H9 (cell line): ENCODE data around the gene CALN1. TPM values are rescaled to one million over a fixed set of nuclear protein-coding genes. Genes with fewer than 3 reads are reported as not detected.

Experiments used
- DNase-seq: peaks from one replicate; pipeline ENCODE4 v3.0.0-alpha.2; 2017
- H2AFZ ChIP-seq: one replicate; pipeline ENCODE4 v1.6.1; 2013; ENCODE audit warnings: mild to moderate bottlenecking, low read length, control low read depth, moderate library complexity
- H2AK5ac ChIP-seq: 2 replicates; pipeline ENCODE4 v1.6.1; 2013; ENCODE audit warnings: low read length, control low read depth, mixed read lengths; ENCODE audit not compliant: insufficient read length
- H2BK120ac ChIP-seq: one replicate; pipeline ENCODE4 v1.6.1; 2013; ENCODE audit warnings: low read depth, mild to moderate bottlenecking, low read length, control low read depth, inconsistent platforms; ENCODE audit not compliant: poor library complexity, severe bottlenecking
- H2BK12ac ChIP-seq: 2 replicates; pipeline ENCODE4 v1.6.1; 2013; ENCODE audit warnings: low read length, control low read depth, mixed read lengths, low read depth; ENCODE audit not compliant: insufficient read length
- H2BK15ac ChIP-seq: 2 replicates; pipeline ENCODE4 v1.6.1; 2013; ENCODE audit warnings: low read depth, low read length, control low read depth
- H2BK20ac ChIP-seq: one replicate; pipeline ENCODE4 v1.6.1; 2013; ENCODE audit warnings: low read depth, mild to moderate bottlenecking, low read length, control low read depth, inconsistent platforms; ENCODE audit not compliant: poor library complexity, severe bottlenecking
- H2BK5ac ChIP-seq: 2 replicates; pipeline ENCODE4 v1.6.1; 2013; ENCODE audit warnings: low read length, control low read depth, mixed read lengths; ENCODE audit not compliant: insufficient read length
- H3K14ac ChIP-seq: 2 replicates; pipeline ENCODE4 v1.6.1; 2013; ENCODE audit warnings: low read length, control low read depth; ENCODE audit not compliant: insufficient read depth
- H3K18ac ChIP-seq: 2 replicates; pipeline ENCODE4 v1.6.1; 2013; ENCODE audit warnings: low read depth, mild to moderate bottlenecking, mixed read lengths, low read length, control low read depth; ENCODE audit not compliant: insufficient read length
- H3K23ac ChIP-seq: 2 replicates; pipeline ENCODE4 v1.6.1; 2013; ENCODE audit warnings: low read length, control low read depth, mixed read lengths, low read depth; ENCODE audit not compliant: insufficient read length
- H3K23me2 ChIP-seq: 2 replicates; pipeline ENCODE4 v1.6.1; 2013; ENCODE audit warnings: low read depth, mild to moderate bottlenecking, mixed read lengths, low read length, control low read depth; ENCODE audit not compliant: insufficient read length, poor library complexity, severe bottlenecking
- H3K27ac ChIP-seq: 2 replicates; pipeline ENCODE4 v1.5.1; 2013; ENCODE audit warnings: low read length, control low read depth, mixed read lengths, low read depth; ENCODE audit not compliant: insufficient read length
- H3K27me3 ChIP-seq: 2 replicates; pipeline ENCODE4 v1.6.1; 2013; ENCODE audit warnings: low read length, control low read depth, inconsistent platforms; ENCODE audit not compliant: insufficient read depth
- H3K4ac ChIP-seq: 2 replicates; pipeline ENCODE4 v1.6.1; 2013; ENCODE audit warnings: low read depth, mild to moderate bottlenecking, control low read depth, inconsistent platforms, low read length, moderate library complexity
- H3K4me1 ChIP-seq: 2 replicates; pipeline ENCODE4 v1.6.1; 2013; ENCODE audit warnings: low read length, control low read depth, inconsistent platforms; ENCODE audit not compliant: insufficient read depth
- H3K4me2 ChIP-seq: 2 replicates; pipeline ENCODE4 v1.6.1; 2013; ENCODE audit warnings: low read length, control low read depth, mixed read lengths; ENCODE audit not compliant: insufficient read length, insufficient read depth
- H3K56ac ChIP-seq: 2 replicates; pipeline ENCODE4 v1.6.1; 2013; ENCODE audit warnings: low read depth, mild to moderate bottlenecking, mixed read lengths, low read length, control low read depth; ENCODE audit not compliant: insufficient read length
- H3K79me1 ChIP-seq: 2 replicates; pipeline ENCODE4 v1.6.1; 2013; ENCODE audit warnings: low read depth, mild to moderate bottlenecking, moderate library complexity, low read length, control low read depth, inconsistent platforms; ENCODE audit not compliant: insufficient read depth, poor library complexity, severe bottlenecking
- H3K79me2 ChIP-seq: 2 replicates; pipeline ENCODE4 v1.6.1; 2013; ENCODE audit warnings: low read length, control low read depth, inconsistent platforms; ENCODE audit not compliant: insufficient read depth
- H3K9ac ChIP-seq: 2 replicates; pipeline ENCODE4 v1.6.1; 2013; ENCODE audit warnings: low read length, control low read depth, mixed read lengths; ENCODE audit not compliant: insufficient read length; ENCODE audit errors: extremely low read depth
- H3K9me3 ChIP-seq: one replicate; pipeline ENCODE4 v1.6.1; 2013; ENCODE audit warnings: low read depth, low read length, inconsistent platforms; ENCODE audit not compliant: control insufficient read depth
- H3T11ph ChIP-seq: one replicate; pipeline ENCODE4 v1.6.1; 2013; ENCODE audit warnings: mild to moderate bottlenecking, low read length, control low read depth, inconsistent platforms
- H4K20me1 ChIP-seq: one replicate; pipeline ENCODE4 v1.6.1; 2013; ENCODE audit not compliant: control insufficient read depth, insufficient read length, insufficient read depth
- H4K5ac ChIP-seq: 2 replicates; pipeline ENCODE4 v1.6.1; 2013; ENCODE audit warnings: low read depth, mild to moderate bottlenecking, mixed read lengths, low read length, control low read depth; ENCODE audit not compliant: insufficient read length
- H4K8ac ChIP-seq: replicated peaks from 2 replicates; pipeline ENCODE4 v1.6.1; 2013; ENCODE audit warnings: low read length, control low read depth, mixed read lengths, low read depth; ENCODE audit not compliant: insufficient read length
- H4K91ac ChIP-seq: 2 replicates; pipeline ENCODE4 v1.6.1; 2013; ENCODE audit warnings: low read depth, mild to moderate bottlenecking, moderate library complexity, mixed read lengths, low read length, control low read depth; ENCODE audit not compliant: insufficient read length
- H3K27ac Mint-ChIP-seq, 3 experiments: 2 replicates in 2 of 3; 3 replicates in 1 of 3; pipeline ENCODE4 v1.8.0; 2020 to 2021; ENCODE audit warnings: mixed read lengths in 3 of 3, mild to moderate bottlenecking in 1 of 3, moderate library complexity in 1 of 3
- H3K27me3 Mint-ChIP-seq: 2 replicates; pipeline ENCODE4 v1.8.0; 2021; ENCODE audit warnings: low read depth, mild to moderate bottlenecking, moderate library complexity, mixed read lengths
- H3K36me3 Mint-ChIP-seq, 3 experiments: 2 replicates in 2 of 3; 3 replicates in 1 of 3; pipeline ENCODE4 v1.8.0; 2020 to 2021; ENCODE audit warnings: low read depth in 3 of 3, mixed read lengths in 3 of 3; ENCODE audit not compliant: insufficient read depth in 1 of 3
- H3K4me1 Mint-ChIP-seq, 2 experiments: 2 replicates each; pipeline ENCODE4 v1.8.0; 2020; ENCODE audit warnings: mixed read lengths in 2 of 2
- H3K4me3 Mint-ChIP-seq, 2 experiments: 2 replicates in 1 of 2; 3 replicates in 1 of 2; pipeline ENCODE4 v1.8.0; 2020 to 2021; ENCODE audit warnings: mild to moderate bottlenecking in 2 of 2, mixed read lengths in 2 of 2, moderate library complexity in 1 of 2
- H3K9me3 Mint-ChIP-seq, 2 experiments: 2 replicates in 1 of 2; 3 replicates in 1 of 2; pipeline ENCODE4 v1.8.0; 2020; ENCODE audit warnings: mild to moderate bottlenecking in 2 of 2, mixed read lengths in 2 of 2, moderate library complexity in 1 of 2
- CTCF ChIP-seq: fragments of 200-600 bp; sonication (generic); conservative IDR thresholded peaks from 3 replicates; pipeline ENCODE4 v1.8.0; 2021; ENCODE audit warnings: antibody characterized with exemption, mild to moderate bottlenecking
- WGBS: extraction: QIAGEN DNeasy Blood & Tissue Kit; methylation state at CpG from one replicate; pipeline ENCODE4 v1.1.7; 2013; ENCODE audit warnings: missing lambda C conversion rate, low lambda C conversion rate, mixed read lengths; ENCODE audit not compliant: insufficient read length; ENCODE audit errors: extremely low coverage; 5-methylcytosine and 5-hydroxymethylcytosine counted together
- total RNA-seq: library from RNA; stranded (reverse); gene quantifications from 2 replicates; pipeline ENCODE4 v1.2.1, GENCODE V29; 2021

CALN1 gene
- total RNA-seq, 1 experiment from 2014 or later = 2.8 TPM

- Histone ChIP-seq H3K23me2 (no peaks in the 10 kb centered on the region), H4K20me1 (no peaks in the 10 kb centered on the region), H3K23ac (no peak overlapping the region), H3K14ac (no peak overlapping the region), H2BK12ac (no peak overlapping the region), H3K27me3 (no peaks in the 10 kb centered on the region), H3T11ph (no peak overlapping the region), H4K5ac (no peak overlapping the region), H3K4me1 (no peaks in the 10 kb centered on the region), H3K56ac (no peak overlapping the region), H3K4me2 (no peak overlapping the region), H3K79me1 (no peaks in the 10 kb centered on the region), H3K9ac (no peak overlapping the region), H4K91ac (no peak overlapping the region), H3K79me2 (no peaks in the 10 kb centered on the region; the same call in 1 of the 2 replicates), H2BK15ac (no peak overlapping the region; the same call in 1 of the 2 replicates), H3K18ac (no peak overlapping the region), H3K27ac (no peak overlapping the region), H2AFZ (no peak overlapping the region), H2BK120ac (no peak overlapping the region), H2BK5ac (no peak overlapping the region), H2AK5ac (no peak overlapping the region), H2BK20ac (no peak overlapping the region), H3K9me3 (no peaks in the 10 kb centered on the region), H3K4ac (no peak overlapping the region), H4K8ac (no peak overlapping the region)
- no CpG with 5 or more reads among the region's 4 CpGs for WGBS
- Mint-ChIP-seq H3K27ac (no peak overlapping the region), H3K36me3 (peaks cover 13 to 29% (median 20%) of the 10 kb centered on the region in 3 experiments), H3K27me3 (no peaks in the 10 kb centered on the region), H3K4me3 (no peak overlapping the region), H3K4me1 (no peaks in the 10 kb centered on the region), H3K9me3 (peaks cover 0 to 26% of the 10 kb centered on the region in 2 experiments; a peak in 3 of 5 replicates)
- no peak for TF ChIP-seq CTCF
- no peak for DNase-seq
Measured at GRCh38 chr7:72254455-72254854, 157.7 kb downstream of the CALN1 start.
